Measurements from ENCODE around the gene ITPR1.

ITPR1 gene

GRCh38 chr3:4467522-4467867 is 25.7 kb upstream of the ITPR1 start:
- DNase-seq (ENCODE audit: low read depth): no peak
- peak overlapping the region; percentile 74 for H3K4me3 ChIP-seq (ENCODE audit: control insufficient read depth, low read depth, low read length)
- TF ChIP-seq CTCF (conservative IDR thresholded peaks at IDR 0.05; ENCODE audit: control insufficient read depth, insufficient read depth, low read depth, low read length): no peak

- no peak for DNase-seq (ENCODE audit: low read depth)
- no peak for TF ChIP-seq CTCF (conservative IDR thresholded peaks at IDR 0.05; ENCODE audit: control insufficient read depth, insufficient read depth, low read depth, low read length)
- H3K4me3 ChIP-seq (ENCODE audit: control insufficient read depth, low read depth, low read length): no peak overlapping the region
Observed at GRCh38 chr3:4471907-4472306, 21.2 kb upstream of the ITPR1 start.

GRCh38 chr3:4472312-4472711 is 20.8 kb upstream of the ITPR1 start:
- no peak overlapping the region for H3K4me3 ChIP-seq (ENCODE audit: control insufficient read depth, low read depth, low read length)
- no peak for DNase-seq (ENCODE audit: low read depth)
- TF ChIP-seq CTCF (conservative IDR thresholded peaks at IDR 0.05; ENCODE audit: control insufficient read depth, insufficient read depth, low read depth, low read length): no peak

DNA sequence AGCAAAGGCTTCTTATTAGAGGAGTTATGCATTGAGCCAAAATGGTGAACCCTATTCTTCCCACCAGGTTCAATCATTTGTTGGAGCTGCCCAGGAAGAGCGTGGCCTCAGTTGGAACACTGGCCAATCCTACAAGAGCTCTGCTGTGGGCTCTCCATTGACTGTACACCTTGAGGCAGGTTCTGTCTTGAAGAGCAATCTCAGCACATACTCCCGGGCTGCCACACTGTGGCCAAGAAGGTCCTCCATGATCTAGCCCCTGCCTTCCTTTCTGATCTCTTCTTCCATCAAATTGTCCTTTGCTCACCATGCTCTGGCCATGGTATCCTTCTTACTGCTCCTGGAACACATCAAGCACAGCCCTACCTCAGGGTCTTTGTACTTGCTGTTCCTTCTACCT is 20.4 kb upstream of the ITPR1 start:
- no peak overlapping the region for H3K4me3 ChIP-seq (ENCODE audit: control insufficient read depth, low read depth, low read length)
- TF ChIP-seq CTCF (conservative IDR thresholded peaks at IDR 0.05; ENCODE audit: control insufficient read depth, insufficient read depth, low read depth, low read length): no peak
- DNase-seq (ENCODE audit: low read depth): no peak

GRCh38 chr3:4474683-4475490 is 18.3 kb upstream of the ITPR1 start:
- H3K4me3 ChIP-seq (ENCODE audit: control insufficient read depth, low read depth, low read length): no peak overlapping the region
- DNase-seq (ENCODE audit: low read depth): peak; percentile 91
- no peak for TF ChIP-seq CTCF (conservative IDR thresholded peaks at IDR 0.05; ENCODE audit: control insufficient read depth, insufficient read depth, low read depth, low read length)

GRCh38 chr3:4475804-4476203 is 17.3 kb upstream of the ITPR1 start:
- DNase-seq (ENCODE audit: low read depth): no peak

More at GRCh38 chr3:4475804-4476203, 17.3 kb upstream of the ITPR1 start:
- no peak overlapping the region for H3K4me3 ChIP-seq (ENCODE audit: control insufficient read depth, low read depth, low read length)
- TF ChIP-seq CTCF (conservative IDR thresholded peaks at IDR 0.05; ENCODE audit: control insufficient read depth, insufficient read depth, low read depth, low read length): no peak
